Activated CD4-positive, alpha-beta T cell treated with anti-CD3 and anti-CD28 coated beads, Interleukin-2, amount 50 U/mL, for 4 hours (primary cell): ENCODE data around the gene RBMXL2.

Experiments
- DNase-seq, 2 experiments: peaks; one replicate each; pipeline ENCODE4 v3.0.0-alpha.2; 2020

RBMXL2 gene

DNA sequence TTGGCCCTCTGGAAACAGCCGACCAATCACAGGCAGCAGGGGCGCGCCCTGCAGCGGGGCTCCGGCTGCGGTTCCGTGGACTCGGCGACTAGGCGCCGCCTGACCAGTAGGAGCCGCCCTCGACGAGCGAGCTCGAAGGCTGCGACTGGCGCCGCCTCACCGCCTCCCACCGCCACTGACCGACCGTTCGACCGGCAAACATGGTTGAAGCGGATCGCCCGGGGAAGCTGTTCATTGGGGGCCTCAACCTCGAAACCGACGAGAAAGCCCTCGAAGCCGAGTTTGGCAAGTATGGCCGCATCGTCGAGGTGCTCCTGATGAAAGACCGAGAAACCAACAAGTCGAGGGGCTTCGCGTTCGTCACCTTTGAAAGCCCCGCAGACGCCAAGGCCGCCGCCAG lies at the start of gene RBMXL2:
Gene RBMXL2 (plus strand): TSS at position 78 of the 400 bp plus-strand sequence. CDS start 123 bp downstream, at position 201.
- DNase-seq = no peak

DNA sequence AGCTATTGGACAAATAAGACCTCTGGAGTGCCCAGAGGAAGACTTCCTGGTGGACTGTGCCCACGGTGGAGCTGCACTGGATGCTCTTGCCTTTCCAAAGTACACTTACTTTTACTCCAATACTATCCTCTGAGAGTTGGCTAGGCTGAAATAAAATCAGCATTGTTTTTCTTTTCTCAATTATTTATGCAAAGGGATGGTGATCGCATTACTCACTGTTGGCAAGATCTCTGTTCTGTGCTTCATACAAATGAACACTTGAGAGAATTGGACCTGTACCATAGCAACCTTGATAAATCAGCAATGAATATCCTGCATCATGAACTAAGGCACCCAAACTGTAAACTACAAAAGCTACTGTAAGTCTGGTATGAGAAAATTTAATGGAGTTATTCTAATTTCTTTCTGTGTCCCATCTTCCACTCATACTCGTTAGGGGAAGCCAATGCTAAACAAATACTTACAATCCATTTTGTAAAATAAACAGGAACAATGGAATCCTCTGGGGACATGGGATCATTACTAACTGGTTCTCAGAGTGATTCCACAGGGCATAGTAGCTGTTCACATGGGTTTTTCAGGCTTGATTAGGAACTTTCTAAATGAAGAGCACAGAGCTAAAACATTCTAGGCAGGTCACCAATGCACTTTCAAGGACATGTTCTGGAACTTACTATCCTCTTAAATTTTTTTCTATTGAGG lies 42.2 kb upstream of the RBMXL2 start:
- no peak for DNase-seq

GRCh38 chr11:7050191-7050590 lies 38.6 kb upstream of the RBMXL2 start:
- DNase-seq = no peak

DNA sequence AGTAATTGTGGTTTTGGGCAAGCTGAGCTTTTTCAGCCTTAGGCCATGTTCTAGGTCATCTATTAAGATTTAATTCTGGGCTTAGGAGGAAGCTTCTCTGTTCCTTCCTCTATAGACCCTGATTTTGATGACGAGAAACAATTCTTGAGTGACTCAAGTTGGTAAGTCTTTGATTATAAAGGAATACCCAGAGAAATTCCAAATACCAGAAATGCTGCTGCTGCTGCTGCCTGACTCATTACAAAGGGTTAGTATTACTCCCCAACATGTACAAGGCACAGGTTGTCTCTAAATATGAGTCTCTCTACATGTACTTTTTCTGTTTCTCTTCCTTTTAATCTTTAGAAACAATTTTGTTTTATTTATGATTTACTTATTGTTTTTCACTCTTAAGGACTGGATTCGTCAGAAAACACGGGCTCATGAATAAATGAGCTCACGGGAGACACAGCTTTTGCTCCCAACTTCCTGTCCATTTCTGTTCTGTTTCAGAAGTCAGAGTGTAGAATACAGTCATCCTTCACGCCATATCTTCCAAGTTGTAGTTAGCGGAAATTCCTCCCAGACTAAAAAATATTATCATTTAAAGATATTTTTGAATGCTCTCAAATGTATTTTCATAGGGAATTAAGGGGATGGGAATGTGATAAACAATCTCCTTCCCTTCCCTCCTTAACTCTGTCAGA lies 31.8 kb upstream of the RBMXL2 start:
- no peak for DNase-seq

- no peak for DNase-seq
Measured at GRCh38 chr11:7057641-7058040, 31.2 kb upstream of the RBMXL2 start.

DNA sequence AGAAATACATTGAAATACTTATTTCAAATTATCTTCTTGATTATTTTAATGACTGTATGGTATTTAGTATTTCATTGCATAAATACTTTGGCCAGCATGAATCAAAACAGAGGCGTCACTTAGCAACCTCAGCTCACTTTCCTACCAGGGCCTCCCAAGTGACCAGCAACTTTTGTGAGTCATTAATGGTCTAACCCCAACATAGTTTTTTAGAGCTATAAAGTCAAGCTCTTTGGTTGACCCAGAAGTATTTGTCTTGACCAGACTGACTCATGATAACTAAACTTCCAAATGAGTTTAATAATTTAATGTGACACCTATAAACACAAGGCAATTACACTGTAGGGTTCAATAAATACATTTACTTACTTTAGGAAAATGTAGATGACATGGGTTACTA lies 27.9 kb upstream of the RBMXL2 start:
- no peak for DNase-seq

DNA sequence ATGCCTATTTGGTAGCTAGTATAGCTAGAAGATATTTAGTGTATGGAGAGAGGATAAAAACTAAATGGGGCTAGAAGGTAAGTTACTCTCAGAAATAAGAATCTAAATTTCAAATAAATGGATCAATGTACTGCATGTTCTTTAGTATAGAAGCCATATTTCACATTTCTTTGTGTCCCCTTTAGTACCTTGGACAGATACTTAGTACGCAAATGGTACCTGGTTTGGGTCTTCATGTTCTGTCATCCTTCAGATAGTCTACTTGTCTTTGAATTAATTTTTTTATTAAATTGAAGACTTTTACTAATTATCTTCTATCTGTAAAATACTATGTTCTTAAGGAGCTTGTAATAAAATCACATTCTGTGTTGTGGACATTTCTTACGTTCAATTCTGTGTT lies 26.3 kb upstream of the RBMXL2 start:
- DNase-seq = no peak

DNA sequence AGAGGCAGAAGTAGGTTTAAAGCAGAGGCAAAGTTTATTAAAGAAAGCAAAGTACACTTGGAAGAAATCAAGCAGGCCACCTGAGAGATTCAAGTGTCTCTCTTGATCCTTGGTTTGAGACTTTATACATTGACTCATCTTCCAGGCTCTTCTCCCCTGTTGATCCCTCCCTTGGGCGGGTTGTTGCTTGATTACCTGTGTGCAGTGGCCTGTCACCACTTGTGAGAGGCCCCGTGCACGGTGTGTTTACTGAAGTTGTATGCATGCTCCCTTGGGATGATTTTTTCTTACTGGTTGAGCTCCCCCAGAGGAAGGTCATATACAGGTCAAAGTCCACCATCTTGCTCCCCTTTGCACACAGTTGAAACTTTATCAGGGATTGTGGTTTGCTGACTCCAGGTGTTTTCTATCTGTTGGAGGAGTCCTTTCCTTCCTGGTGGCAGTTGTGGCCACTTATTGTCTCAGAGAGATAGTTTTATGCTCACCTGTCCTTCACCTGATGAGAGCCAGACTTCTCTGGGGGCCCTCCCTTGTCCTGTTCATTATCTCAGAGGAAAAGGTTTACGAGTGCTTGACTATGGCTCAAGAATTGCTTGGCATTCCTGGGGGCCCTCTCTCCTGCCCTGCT lies 16.3 kb upstream of the RBMXL2 start:
- DNase-seq = no peak

GRCh38 chr11:7077101-7077500 lies 11.7 kb upstream of the RBMXL2 start:
- DNase-seq = no peak

DNA sequence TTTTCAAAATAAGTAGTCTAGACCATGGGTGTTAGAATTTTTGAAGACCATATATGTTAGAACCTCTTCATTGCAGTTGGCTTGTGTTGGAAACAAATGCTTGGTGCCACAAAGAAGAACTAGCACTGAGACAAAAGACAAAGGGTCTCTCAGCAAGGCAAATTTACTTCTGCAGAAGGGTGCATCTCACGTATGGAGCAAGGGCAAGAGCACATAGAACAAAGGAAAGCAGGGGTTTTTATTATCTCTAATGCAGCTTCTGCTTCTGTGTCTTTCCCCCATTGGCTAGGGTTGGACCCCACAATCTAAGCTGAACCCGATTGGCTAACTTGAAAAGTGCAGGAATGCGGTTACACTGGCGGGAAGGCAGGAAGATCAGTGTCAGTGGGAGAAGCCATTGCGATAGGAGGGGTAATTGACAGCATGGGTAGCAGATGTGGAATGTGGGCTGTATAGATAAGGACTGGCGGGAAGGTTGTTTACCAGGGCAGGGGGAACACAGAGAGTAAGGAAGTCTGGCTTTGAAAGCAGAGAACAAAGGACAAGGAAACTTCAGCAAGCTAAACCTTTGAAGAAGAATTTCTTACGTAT lies 9.2 kb upstream of the RBMXL2 start:
- DNase-seq = no peak

- no peak for DNase-seq
Measured at GRCh38 chr11:7080900-7081299, 7.9 kb upstream of the RBMXL2 start.

DNA sequence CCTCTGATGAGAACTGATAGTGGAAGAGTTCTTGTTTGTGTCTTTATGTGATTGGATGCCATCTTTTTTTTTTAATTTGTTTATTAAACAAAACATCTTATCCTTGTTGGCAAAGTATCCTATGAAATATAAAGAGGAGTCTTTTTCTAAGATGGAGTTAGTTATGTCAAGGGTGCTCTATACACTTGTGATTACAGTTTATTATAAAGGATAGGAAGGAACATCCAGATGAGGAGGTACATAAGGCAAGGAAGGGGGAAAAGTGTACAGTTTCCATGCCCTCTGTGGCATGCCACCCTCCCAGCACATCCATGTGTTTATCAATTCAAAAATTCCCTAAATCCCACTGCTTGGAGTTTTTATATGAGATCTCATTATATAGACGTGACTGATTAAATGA lies 7.4 kb upstream of the RBMXL2 start:
- DNase-seq = no peak

- no peak for DNase-seq
Measured at GRCh38 chr11:7089328-7090251, 792 bp downstream of the RBMXL2 start.

GRCh38 chr11:7098235-7098832 lies 9.5 kb downstream of the RBMXL2 start:
- no peak for DNase-seq

DNA sequence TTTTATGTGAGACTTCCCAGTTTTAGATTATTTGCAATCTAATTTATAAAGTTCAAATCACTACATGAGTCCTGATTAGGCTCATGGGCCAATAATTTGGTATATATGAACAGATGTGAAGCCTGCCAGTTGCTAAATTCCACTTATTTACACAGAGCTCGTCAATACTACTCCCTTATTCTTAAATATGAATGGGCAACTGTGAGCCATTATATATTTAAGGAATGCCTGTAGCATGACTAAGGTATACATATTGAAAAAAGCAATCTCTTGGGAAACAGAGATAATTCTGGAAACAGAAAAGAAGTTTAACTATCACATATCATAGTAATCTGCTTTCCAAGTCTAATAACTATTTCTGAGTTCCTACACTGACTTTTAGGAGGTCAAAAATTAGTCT lies 27.0 kb downstream of the RBMXL2 start:
- DNase-seq = no peak

GRCh38 chr11:7116370-7116769 lies 27.6 kb downstream of the RBMXL2 start:
- DNase-seq = no peak

GRCh38 chr11:7138051-7138450 lies 49.3 kb downstream of the RBMXL2 start:
- no peak for DNase-seq
